ENCODE measurements around the gene TOMM34. TPM values are rescaled to one million over a fixed set of nuclear protein-coding genes. Genes with fewer than 3 reads are reported as not detected.

TOMM34 gene
- total and polyA plus RNA-seq, 9 of the 15 experiments (the other 6 are each of a cell fraction or from before 2014, with no cell fraction given): 18.1 to 69.4 (median 41.7) TPM

- no peak for TF ChIP-seq ZNF699 (CRISPR knock-in tag; IDR thresholded peaks at IDR 0.05; ENCODE audit: insufficient replicate concordance)
- no peak for TF ChIP-seq TFE3 (CRISPR knock-in tag; IDR thresholded peaks at IDR 0.05)
- TF ChIP-seq MXD1 (CRISPR knock-in tag; IDR thresholded peaks at IDR 0.05; ENCODE audit: borderline replicate concordance, poor library complexity, severe bottlenecking): no peak
- TF ChIP-seq STAT5A (IDR thresholded peaks at IDR 0.05; ENCODE audit: borderline replicate concordance, low read length): no peak
- TF ChIP-seq ZNF197 (CRISPR knock-in tag; IDR thresholded peaks at IDR 0.05; ENCODE audit: low read depth): no peak
- TF ChIP-seq NR3C1 (CRISPR knock-in tag; IDR thresholded peaks at IDR 0.05): no peak
- no peak for TF ChIP-seq ZBTB17 (CRISPR knock-in tag; IDR thresholded peaks at IDR 0.05)
- TF ChIP-seq ZNF436 (CRISPR knock-in tag; IDR thresholded peaks at IDR 0.05): no peak
- peak; percentile 34 for TF ChIP-seq RBM25 (IDR thresholded peaks at IDR 0.05; ENCODE audit: low read depth, low read length, severe bottlenecking)
- no peak for TF ChIP-seq ZNF583 (CRISPR knock-in tag; IDR thresholded peaks at IDR 0.05)
- no peak for TF ChIP-seq ZNF212 (CRISPR knock-in tag; IDR thresholded peaks at IDR 0.05)
- TF ChIP-seq POLR2A (conservative IDR thresholded peaks at IDR 0.05): no peak
- 0 out of 2 replicates have a peak, but pooled peaks have one; percentile 23 for TF ChIP-seq BCOR (IDR thresholded peaks at IDR 0.05)
- TF ChIP-seq ZNF253 (CRISPR knock-in tag; conservative IDR thresholded peaks at IDR 0.05): no peak
- no peak for TF ChIP-seq ILF3 (IDR thresholded peaks at IDR 0.05; ENCODE audit: borderline replicate concordance)
- peak; percentile 66 for TF ChIP-seq ZNF121 (CRISPR knock-in tag; conservative IDR thresholded peaks at IDR 0.05)
- TF ChIP-seq FOXP1 (CRISPR knock-in tag; IDR thresholded peaks at IDR 0.05): no peak
- no peak for TF ChIP-seq ZNF239 (CRISPR knock-in tag; IDR thresholded peaks at IDR 0.05)
These were observed 42.8 kb downstream of the TOMM34 start (continued) for GRCh38 chr20:44917399-44917798.
